ENCODE data around the gene LSAMP.

- TF ChIP-seq CTCF (IDR thresholded peaks at IDR 0.05), result no peak
- no peak for TF ChIP-seq POLR2A (IDR thresholded peaks at IDR 0.05)
Measured at GRCh38 chr3:115855911-115856310, 589.4 kb downstream of the LSAMP start.
